HG03342 (cell line): ENCODE data around the gene FGF9.

ENCODE experiments used
- ATAC-seq: cut with Tn5 transposase; IDR thresholded peaks from one replicate; pipeline ENCODE4 v1.9.1; 2021; ENCODE audit warnings: mild to moderate bottlenecking, moderate library complexity; ENCODE audit not compliant: unreplicated experiment

Gene FGF9

GRCh38 chr13:21703846-21704245 is 33.0 kb downstream of the FGF9 start:
- no peak for ATAC-seq

GRCh38 chr13:21707586-21707985 is 36.7 kb downstream of the FGF9 start:
- no peak for ATAC-seq

- ATAC-seq: no peak
Measured at GRCh38 chr13:21709697-21710096, 38.8 kb downstream of the FGF9 start.

- ATAC-seq: no peak
Measured at GRCh38 chr13:21710163-21710562, 39.3 kb downstream of the FGF9 start.

- ATAC-seq: no peak
Measured at GRCh38 chr13:21717817-21718216, 46.9 kb downstream of the FGF9 start.

GRCh38 chr13:21719463-21719862 is 48.6 kb downstream of the FGF9 start:
- ATAC-seq: no peak

- ATAC-seq: no peak
Measured at GRCh38 chr13:21723807-21724505, 53.1 kb downstream of the FGF9 start.

GRCh38 chr13:21730186-21730880 is 59.5 kb downstream of the FGF9 start:
- no peak for ATAC-seq

GRCh38 chr13:21733475-21734263 is 62.8 kb downstream of the FGF9 start:
- ATAC-seq: no peak

- no peak for ATAC-seq
Measured at GRCh38 chr13:21734961-21735360, 64.1 kb downstream of the FGF9 start.

GRCh38 chr13:21735701-21736401 is 65.0 kb downstream of the FGF9 start:
- no peak for ATAC-seq

GRCh38 chr13:21736926-21737325 is 66.1 kb downstream of the FGF9 start:
- no peak for ATAC-seq

GRCh38 chr13:21738630-21739029 is 67.8 kb downstream of the FGF9 start:
- no peak for ATAC-seq

GRCh38 chr13:21739771-21740170 is 68.9 kb downstream of the FGF9 start:
- ATAC-seq: no peak

GRCh38 chr13:21741396-21741979 is 70.6 kb downstream of the FGF9 start:
- ATAC-seq: no peak

GRCh38 chr13:21742096-21742495 is 71.2 kb downstream of the FGF9 start:
- no peak for ATAC-seq

GRCh38 chr13:21744149-21744548 is 73.3 kb downstream of the FGF9 start:
- no peak for ATAC-seq

- no peak for ATAC-seq
Measured at GRCh38 chr13:21745307-21745706, 74.4 kb downstream of the FGF9 start.

- no peak for ATAC-seq
Measured at GRCh38 chr13:21747456-21747855, 76.6 kb downstream of the FGF9 start.

GRCh38 chr13:21748166-21748565 is 77.3 kb downstream of the FGF9 start:
- ATAC-seq: no peak

GRCh38 chr13:21749410-21749809 is 78.5 kb downstream of the FGF9 start:
- no peak for ATAC-seq
